Right lobe of liver (tissue), 6 donors: ENCODE data around the gene ULK4. TPM values are rescaled to one million over a fixed set of nuclear protein-coding genes. Genes with fewer than 3 reads are reported as not detected.
"Not testable (repeated sequence)": the region's sequence is repeated elsewhere in the genome, so short reads cannot be mapped to it uniquely, and the experiment has no call there.

Experiments
- ATAC-seq, 4 donors: fragments of 200-7000 bp; cut with Tn5 transposase; one replicate each; pipeline ENCODE4 v1.9.1; 2020; ENCODE audit warnings: mild to moderate bottlenecking in 4 of 4, moderate library complexity in 4 of 4
- DNase-seq, 3 donors: peaks; one replicate each; pipeline ENCODE4 v3.0.0-alpha.2; 2020
- H3K27ac ChIP-seq, 3 donors: fragments of 200-600 bp; one replicate each; pipeline ENCODE4 v1.8.0; 2022
- H3K27me3 ChIP-seq, 2 donors: fragments of 200-600 bp; one replicate each; pipeline ENCODE4 v1.8.0; 2022
- H3K36me3 ChIP-seq, 4 donors: fragments of 200-600 bp; sonication (generic) in 1 of 4; one replicate each; pipeline versions ENCODE4 v1.5.1 to v1.8.0; 2017 to 2022; ENCODE audit warnings: control low read depth in 1 of 4
- H3K4me1 ChIP-seq, 4 donors: fragments of 200-600 bp; sonication (generic) in 1 of 4; one replicate each; pipeline versions ENCODE4 v1.5.1 to v1.8.0; 2017 to 2022; ENCODE audit warnings: control low read depth in 1 of 4
- H3K4me3 ChIP-seq, 3 donors: fragments of 200-600 bp; one replicate each; pipeline ENCODE4 v1.8.0; 2022
- H3K9me3 ChIP-seq, 4 donors: fragments of 200-600 bp; sonication (generic) in 1 of 4; one replicate each; pipeline versions ENCODE4 v1.5.1 to v1.8.0; 2017 to 2022; ENCODE audit warnings: control low read depth in 1 of 4
- CTCF ChIP-seq, 4 donors: fragments of 200-600 bp in 3 of 4; fragments of 450-650 bp in 1 of 4; IDR thresholded peaks; one replicate each; pipeline versions ENCODE4 v1.5.1 to v1.8.0; 2016 to 2022; ENCODE audit warnings: antibody characterized with exemption in 4 of 4, mild to moderate bottlenecking in 2 of 4
- POLR2A ChIP-seq: fragments of 450-650 bp; IDR thresholded peaks from one replicate; pipeline ENCODE4 v1.6.1; 2017; ENCODE audit warnings: antibody characterized with exemption, mild to moderate bottlenecking
- WGBS: methylation state at CpG from one replicate; pipeline ENCODE4 v1.1.6; 2018; ENCODE audit warnings: low coverage, low lambda C conversion rate; ENCODE audit not compliant: insufficient coverage; ENCODE audit errors: missing lambda C conversion rate; 5-methylcytosine and 5-hydroxymethylcytosine counted together
- intact Hi-C, 2 donors: fragments of 100-400 bp; cut with DNase I; formaldehyde crosslinking; loops; one replicate each; pipeline versions ENCODE4 v1.11.2 to v1.14.1; 2022
- total RNA-seq, 6 experiments: library from RNA; depleted of rRNA in 2 of 6; stranded (reverse); fragments of >200 nt in 2 of 6; fragmentation: NEBNext Ultra II Directional in 3 of 6; extraction: Animal tissue kit (Norgen Biotek cat#: 25700) in 3 of 6; gene quantifications; one replicate each; pipeline versions ENCODE4 v1.1.0 to v1.2.4, GENCODE V29; 2016 to 2023
- donor health status: DM: no; HTN: yes; CAD: no.
- donor health status: DM: no; HTN: no; CAD: no.
- donor health status: DM: no; HTN: no; CAD: no.
- donor health status: DM: no; HTN: yes; CAD: no.
- donor health status: DM: no; HTN: yes; CAD: no.

ULK4 gene
- total RNA-seq, 6 experiments from 2014 or later: 2.8 to 5.6 (median 4.9) TPM

GRCh38 chr3:41464401-41464800, 497.5 kb downstream of the ULK4 start:
- ATAC-seq: no peak
- no peak overlapping the region for H3K27ac ChIP-seq
- TF ChIP-seq POLR2A: no peak
- no peak for TF ChIP-seq CTCF (IDR thresholded peaks at IDR 0.05)
- no peaks in the 10 kb centered on the region for H3K9me3 ChIP-seq
- intact Hi-C loops: no loop called here
- WGBS: 83% methylated on average over 2 of the region's 2 CpGs
- no peaks in the 10 kb centered on the region for H3K4me1 ChIP-seq
- H3K4me3 ChIP-seq: no peak overlapping the region
- no peaks in the 10 kb centered on the region for H3K27me3 ChIP-seq
- H3K36me3 ChIP-seq: no peaks in the 10 kb centered on the region
- DNase-seq: no peak

- WGBS: 73% methylated on average over 2 of the region's 2 CpGs
- intact Hi-C loops: no loop called here
- Histone ChIP-seq H3K27ac (no peak overlapping the region), H3K27me3 (no peaks in the 10 kb centered on the region), H3K4me1 (no peaks in the 10 kb centered on the region), H3K4me3 (no peak overlapping the region), H3K36me3 (no peaks in the 10 kb centered on the region), H3K9me3 (no peaks in the 10 kb centered on the region)
- DNase-seq: no peak
- TF ChIP-seq POLR2A: no peak
- no peak for ATAC-seq
Measured at GRCh38 chr3:41462103-41462691, 499.7 kb downstream of the ULK4 start.

GRCh38 chr3:41460736-41461135, 501.2 kb downstream of the ULK4 start:
- 87% methylated on average over 4 of the region's 4 CpGs for WGBS
- TF ChIP-seq CTCF (IDR thresholded peaks at IDR 0.05): no peak
- no peak for TF ChIP-seq POLR2A
- H3K4me3 ChIP-seq: no peak overlapping the region

GRCh38 chr3:41457176-41457575, 504.7 kb downstream of the ULK4 start:
- TF ChIP-seq POLR2A (no peak), CTCF (IDR thresholded peaks at IDR 0.05) (no peak)
- H3K36me3 ChIP-seq: no peaks in the 10 kb centered on the region
- no peak for ATAC-seq

More at GRCh38 chr3:41460736-41461135, 501.2 kb downstream of the ULK4 start:
- H3K9me3 ChIP-seq: no peaks in the 10 kb centered on the region
- no peaks in the 10 kb centered on the region for H3K36me3 ChIP-seq
- no peak overlapping the region for H3K27ac ChIP-seq
- intact Hi-C loops: no loop called here
- H3K4me1 ChIP-seq: no peaks in the 10 kb centered on the region
- DNase-seq: no peak
- no peak for ATAC-seq
- no peaks in the 10 kb centered on the region for H3K27me3 ChIP-seq

GRCh38 chr3:41456162-41456561, 505.7 kb downstream of the ULK4 start:
- DNase-seq (no peak), ATAC-seq (no peak)
- intact Hi-C loops: no loop called here
- Histone ChIP-seq H3K9me3 (no peaks in the 10 kb centered on the region), H3K36me3 (no peaks in the 10 kb centered on the region), H3K27ac (no peak overlapping the region), H3K27me3 (no peaks in the 10 kb centered on the region), H3K4me3 (no peak overlapping the region), H3K4me1 (no peaks in the 10 kb centered on the region)
- no peak for TF ChIP-seq CTCF (IDR thresholded peaks at IDR 0.05)
- TF ChIP-seq POLR2A: no peak
- WGBS: 92% methylated on average over 2 of the region's 2 CpGs

More at GRCh38 chr3:41457176-41457575, 504.7 kb downstream of the ULK4 start:
- Histone ChIP-seq H3K27ac (no peak overlapping the region), H3K4me1 (no peaks in the 10 kb centered on the region), H3K27me3 (no peaks in the 10 kb centered on the region), H3K4me3 (no peak overlapping the region), H3K9me3 (no peaks in the 10 kb centered on the region)
- no peak for DNase-seq
- 87% methylated on average over 3 of the region's 4 CpGs for WGBS
- intact Hi-C loops: no loop called here

- WGBS: 88% methylated on average over 1 of the region's 1 CpG
- H3K27me3 ChIP-seq, H3K9me3 ChIP-seq, H3K36me3 ChIP-seq, H3K4me1 ChIP-seq, DNase-seq, ATAC-seq, H3K4me3 ChIP-seq, intact Hi-C loops, H3K27ac ChIP-seq: not testable (repeated sequence)
Measured at GRCh38 chr3:41453618-41454017, 508.3 kb downstream of the ULK4 start.
